ENCODE data around the gene PRKG1. TPM values are rescaled to one million over a fixed set of nuclear protein-coding genes. Genes with fewer than 3 reads are reported as not detected.

PRKG1 gene
- total RNA-seq, 2 donors from 2014 or later: 8.1 to 16.6 TPM

GRCh38 chr10:51760864-51761640 lies 686.8 kb downstream of the PRKG1 start:
- H3K4me1 ChIP-seq: no peaks in the 10 kb centered on the region
- intact Hi-C loops (cut with DNase I): no loop called here
- no peaks in the 10 kb centered on the region for H3K36me3 ChIP-seq
- H3K9ac ChIP-seq (ENCODE audit: low read depth in 2 of 2, low read length in 2 of 2): no peak overlapping the region
- no peaks in the 10 kb centered on the region for H3K27me3 ChIP-seq
- no peak for DNase-seq
- no peak overlapping the region for H3K4me3 ChIP-seq
- H3K9me3 ChIP-seq: no peaks in the 10 kb centered on the region
- no peak for TF ChIP-seq CTCF (IDR thresholded peaks at IDR 0.05)
- H3K27ac ChIP-seq: no peak overlapping the region

GRCh38 chr10:51763746-51764145 lies 689.5 kb downstream of the PRKG1 start:
- H3K27me3 ChIP-seq: no peaks in the 10 kb centered on the region
- TF ChIP-seq CTCF (IDR thresholded peaks at IDR 0.05): no peak
- no peaks in the 10 kb centered on the region for H3K4me1 ChIP-seq
- no peak for DNase-seq
- H3K27ac ChIP-seq: no peak overlapping the region
- no peaks in the 10 kb centered on the region for H3K36me3 ChIP-seq
- no peaks in the 10 kb centered on the region for H3K9me3 ChIP-seq
- intact Hi-C loops (cut with DNase I): no loop called here
- H3K9ac ChIP-seq (ENCODE audit: low read depth in 2 of 2, low read length in 2 of 2): no peak overlapping the region
- H3K4me3 ChIP-seq: no peak overlapping the region

GRCh38 chr10:51765284-51765971 lies 691.1 kb downstream of the PRKG1 start:
- H3K27me3 ChIP-seq: no peaks in the 10 kb centered on the region
- H3K4me3 ChIP-seq: no peak overlapping the region
- no peaks in the 10 kb centered on the region for H3K9me3 ChIP-seq
- H3K36me3 ChIP-seq: no peaks in the 10 kb centered on the region
- H3K27ac ChIP-seq: no peak overlapping the region
- H3K4me1 ChIP-seq: no peaks in the 10 kb centered on the region
- intact Hi-C loops (cut with DNase I): no loop called here
- no peak for DNase-seq
- no peak for TF ChIP-seq CTCF (IDR thresholded peaks at IDR 0.05)
- H3K9ac ChIP-seq (ENCODE audit: low read depth in 2 of 2, low read length in 2 of 2): no peak overlapping the region

- intact Hi-C loops (cut with DNase I): no loop called here
- Histone ChIP-seq H3K9me3 (no peaks in the 10 kb centered on the region), H3K36me3 (no peaks in the 10 kb centered on the region), H3K4me3 (no peak overlapping the region), H3K4me1 (no peaks in the 10 kb centered on the region), H3K27ac (no peak overlapping the region), H3K27me3 (no peaks in the 10 kb centered on the region), H3K9ac (ENCODE audit: low read depth in 2 of 2, low read length in 2 of 2) (no peak overlapping the region)
- TF ChIP-seq CTCF (IDR thresholded peaks at IDR 0.05): no peak
- no peak for DNase-seq
These were observed 692.3 kb downstream of the PRKG1 start for GRCh38 chr10:51766423-51767102.

- intact Hi-C loops (cut with DNase I): no loop called here
- Histone ChIP-seq H3K4me3 (no peak overlapping the region), H3K9me3 (no peaks in the 10 kb centered on the region), H3K27ac (no peak overlapping the region), H3K9ac (ENCODE audit: low read depth in 2 of 2, low read length in 2 of 2) (no peak overlapping the region), H3K27me3 (no peaks in the 10 kb centered on the region), H3K4me1 (no peaks in the 10 kb centered on the region), H3K36me3 (no peaks in the 10 kb centered on the region)
- DNase-seq: no peak
- TF ChIP-seq CTCF (IDR thresholded peaks at IDR 0.05): no peak
These were observed 692.9 kb downstream of the PRKG1 start for GRCh38 chr10:51767103-51767763.

Data from colonic mucosa (tissue), 4 donors.